Measurements from ENCODE around the gene CNPY4.

DNA sequence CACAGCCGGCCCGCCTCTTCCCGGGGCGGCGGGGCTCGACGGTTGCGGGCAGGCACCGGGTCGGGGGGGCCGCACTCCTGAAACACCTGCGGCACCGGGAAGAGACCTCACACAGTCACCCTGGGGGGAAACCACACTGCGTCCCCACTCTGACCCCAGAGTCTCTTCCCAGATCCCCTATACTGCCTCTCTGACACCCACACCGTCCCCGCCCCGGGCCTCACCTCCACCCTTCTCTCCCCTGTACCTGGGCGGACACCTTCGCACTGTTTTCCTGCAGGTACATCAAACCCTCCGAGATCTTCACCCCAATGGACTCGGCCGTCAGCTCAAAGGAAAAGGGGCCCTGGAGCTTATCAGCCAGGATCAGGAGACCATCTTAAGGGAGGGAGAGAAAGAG lies 52.4 kb downstream of the CNPY4 start:
- TF ChIP-seq, protein P1, sequence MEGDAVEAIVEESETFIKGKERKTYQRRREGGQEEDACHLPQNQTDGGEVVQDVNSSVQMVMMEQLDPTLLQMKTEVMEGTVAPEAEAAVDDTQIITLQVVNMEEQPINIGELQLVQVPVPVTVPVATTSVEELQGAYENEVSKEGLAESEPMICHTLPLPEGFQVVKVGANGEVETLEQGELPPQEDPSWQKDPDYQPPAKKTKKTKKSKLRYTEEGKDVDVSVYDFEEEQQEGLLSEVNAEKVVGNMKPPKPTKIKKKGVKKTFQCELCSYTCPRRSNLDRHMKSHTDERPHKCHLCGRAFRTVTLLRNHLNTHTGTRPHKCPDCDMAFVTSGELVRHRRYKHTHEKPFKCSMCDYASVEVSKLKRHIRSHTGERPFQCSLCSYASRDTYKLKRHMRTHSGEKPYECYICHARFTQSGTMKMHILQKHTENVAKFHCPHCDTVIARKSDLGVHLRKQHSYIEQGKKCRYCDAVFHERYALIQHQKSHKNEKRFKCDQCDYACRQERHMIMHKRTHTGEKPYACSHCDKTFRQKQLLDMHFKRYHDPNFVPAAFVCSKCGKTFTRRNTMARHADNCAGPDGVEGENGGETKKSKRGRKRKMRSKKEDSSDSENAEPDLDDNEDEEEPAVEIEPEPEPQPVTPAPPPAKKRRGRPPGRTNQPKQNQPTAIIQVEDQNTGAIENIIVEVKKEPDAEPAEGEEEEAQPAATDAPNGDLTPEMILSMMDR (IDR thresholded peaks at IDR 0.05; ENCODE audit: extremely low read depth in 1 of 2, insufficient read depth in 1 of 2, low read depth in 1 of 2, low read length in 2 of 2), result no peak
- TF ChIP-seq POLR2A (IDR thresholded peaks at IDR 0.05; ENCODE audit: low read depth, low read length), result no peak
- no peak for TF ChIP-seq POLR2AphosphoS5 (IDR thresholded peaks at IDR 0.05; ENCODE audit: insufficient read depth, low read depth, low read length)
- TF ChIP-seq EZH2 (IDR thresholded peaks at IDR 0.05; ENCODE audit: borderline replicate concordance, low read depth, low read length, severe bottlenecking), result no peak
- TF ChIP-seq FOS (IDR thresholded peaks at IDR 0.05; ENCODE audit: borderline replicate concordance, insufficient read depth, low read length), result no peak
- no peak for TF ChIP-seq GATA2 (IDR thresholded peaks at IDR 0.05; ENCODE audit: insufficient read depth, insufficient read length, low read depth, low read length)
